ENCODE results near the gene MBTPS1.

The MBTPS1 gene

DNA sequence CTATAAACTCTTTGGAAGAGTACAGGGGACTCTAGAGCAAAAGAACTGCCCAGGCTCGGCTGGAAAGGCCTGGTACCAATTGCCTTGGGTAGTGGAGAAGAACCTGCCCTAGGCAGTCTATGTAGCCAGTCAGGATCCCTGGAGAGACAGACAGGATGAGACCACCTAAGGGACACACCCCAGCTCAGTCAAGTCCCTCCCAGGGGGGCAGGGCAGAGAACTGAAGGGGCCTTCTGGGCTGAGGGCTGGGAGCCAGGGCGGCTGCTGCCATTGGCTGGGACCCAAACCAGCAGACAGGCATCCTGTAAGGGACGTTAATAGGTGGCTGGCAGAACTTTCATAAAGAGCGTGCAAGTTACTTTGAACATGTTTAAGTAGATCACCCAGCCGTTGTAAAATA, 61.4 kb downstream of the MBTPS1 start:
- H3K4me3 ChIP-seq (ENCODE audit: low read depth, low read length), result no peak overlapping the region

DNA sequence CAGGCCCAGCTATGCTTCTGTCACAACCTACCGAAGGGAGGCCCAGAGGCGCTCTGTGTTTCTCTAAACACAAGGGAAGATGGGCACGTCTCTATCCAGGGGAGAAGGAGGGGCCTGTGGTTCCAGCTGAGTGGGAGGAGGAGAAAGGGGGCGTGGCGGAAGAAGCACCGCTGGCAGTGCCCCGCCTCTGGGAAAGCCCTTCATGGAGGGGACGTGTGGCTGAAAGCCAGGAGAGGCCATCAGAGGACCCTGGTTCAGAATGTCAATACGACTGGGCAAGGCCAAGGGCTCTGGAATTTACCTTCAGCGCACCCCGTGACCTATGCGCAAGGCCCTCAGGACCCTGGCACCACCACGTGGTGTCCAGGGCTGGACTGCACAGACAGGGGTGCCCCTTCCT, 61.8 kb downstream of the MBTPS1 start:
- H3K4me3 ChIP-seq (ENCODE audit: low read depth, low read length), result no peak overlapping the region

DNA sequence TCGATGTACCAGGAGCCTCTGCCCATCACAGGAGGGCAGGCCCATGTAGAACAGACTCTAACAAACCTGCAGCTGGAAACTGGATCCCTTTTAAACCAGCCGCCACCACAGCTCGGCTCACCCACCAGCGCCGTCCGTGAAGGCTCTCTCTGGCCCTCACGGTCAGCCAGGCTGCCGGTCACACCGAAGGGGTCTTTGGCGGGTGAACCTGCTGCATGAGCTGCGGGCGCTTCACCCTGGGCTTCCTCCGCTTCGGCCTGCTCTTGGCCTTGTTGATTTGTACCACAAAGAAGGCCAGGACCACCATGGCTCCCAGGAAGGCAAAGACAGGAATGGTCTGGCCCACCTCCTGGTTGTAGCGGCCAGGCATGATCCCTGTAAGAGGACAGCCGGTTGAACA, 62.5 kb downstream of the MBTPS1 start:
- H3K4me3 ChIP-seq (ENCODE audit: low read depth, low read length), result no peak overlapping the region

GRCh38 chr16:84053237-84053636, 63.5 kb downstream of the MBTPS1 start:
- H3K4me3 ChIP-seq (ENCODE audit: low read depth, low read length), result no peak overlapping the region

DNA sequence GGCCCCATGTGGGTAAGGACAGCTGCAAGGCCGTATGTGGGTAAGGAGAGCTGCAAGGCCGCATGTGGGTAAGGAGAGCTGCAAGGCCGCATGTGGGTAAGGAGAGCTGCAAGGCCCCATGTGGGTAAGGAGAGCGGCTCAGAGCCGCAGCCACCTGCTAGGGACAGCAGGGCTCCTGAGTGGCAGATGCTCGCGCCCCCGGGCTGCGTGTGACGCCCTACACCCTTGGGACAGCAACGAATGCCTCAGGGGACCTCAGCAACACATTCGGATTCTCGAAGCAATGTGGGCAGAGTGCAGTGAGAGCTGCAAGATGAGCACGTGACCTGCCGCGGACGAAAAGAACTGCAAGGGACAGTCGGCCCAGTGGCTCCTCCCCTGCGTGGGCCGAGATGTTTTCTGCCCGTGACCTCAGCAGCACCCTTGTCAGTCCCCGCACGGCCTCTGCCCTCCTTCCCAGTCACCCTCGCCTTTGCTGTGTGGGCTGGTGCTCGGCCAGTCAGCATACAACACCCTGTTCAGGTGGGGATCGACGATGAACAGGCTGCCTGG, 64.6 kb downstream of the MBTPS1 start:
- H3K4me3 ChIP-seq (ENCODE audit: low read depth, low read length), result no peak overlapping the region

DNA sequence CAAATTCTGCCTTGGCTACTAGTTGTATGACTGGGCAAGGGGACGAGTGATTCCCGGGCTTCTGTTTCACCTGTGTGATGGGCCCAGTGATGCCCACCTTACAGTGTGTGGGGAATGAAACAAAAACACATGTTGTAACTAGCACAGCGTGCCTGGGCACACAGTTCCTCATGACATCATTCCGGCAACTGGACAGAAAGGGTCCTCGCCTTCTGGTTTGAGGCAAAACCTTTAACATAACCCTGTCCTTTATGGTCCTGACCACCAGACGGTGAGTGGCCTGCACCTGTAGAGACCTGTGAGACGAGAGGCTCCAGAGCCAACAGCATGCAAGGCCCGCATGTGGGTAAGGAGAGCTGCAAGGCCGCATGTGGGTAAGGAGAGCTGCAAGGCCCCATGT, 66.4 kb downstream of the MBTPS1 start:
- H3K4me3 ChIP-seq (ENCODE audit: low read depth, low read length), result no peak overlapping the region

- H3K4me3 ChIP-seq (ENCODE audit: low read depth, low read length), result no peak overlapping the region
Observed at GRCh38 chr16:84049403-84050060, 67.2 kb downstream of the MBTPS1 start.

GRCh38 chr16:84048871-84049270, 67.9 kb downstream of the MBTPS1 start:
- no peak overlapping the region for H3K4me3 ChIP-seq (ENCODE audit: low read depth, low read length)

DNA sequence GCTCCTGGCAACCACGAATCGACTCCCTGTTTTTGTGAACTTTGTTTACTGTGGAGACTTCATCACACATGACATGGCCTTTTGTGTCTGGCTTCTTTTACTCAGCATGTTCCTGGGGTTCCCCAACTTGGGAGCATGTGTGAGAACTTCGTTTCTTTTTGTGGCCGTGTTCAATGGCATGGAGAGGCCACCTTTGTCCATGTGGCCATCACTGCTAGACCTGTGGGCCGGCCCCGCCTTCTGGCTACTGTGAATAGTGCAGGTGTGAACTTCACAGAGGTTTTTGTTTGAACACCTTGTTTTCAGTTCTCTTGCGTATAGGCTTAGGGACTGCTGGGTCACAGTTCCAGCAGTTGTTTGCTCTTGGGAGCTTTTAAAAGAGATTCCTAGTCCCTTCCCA, 68.5 kb downstream of the MBTPS1 start:
- H3K4me3 ChIP-seq (ENCODE audit: low read depth, low read length), result no peak overlapping the region

DNA sequence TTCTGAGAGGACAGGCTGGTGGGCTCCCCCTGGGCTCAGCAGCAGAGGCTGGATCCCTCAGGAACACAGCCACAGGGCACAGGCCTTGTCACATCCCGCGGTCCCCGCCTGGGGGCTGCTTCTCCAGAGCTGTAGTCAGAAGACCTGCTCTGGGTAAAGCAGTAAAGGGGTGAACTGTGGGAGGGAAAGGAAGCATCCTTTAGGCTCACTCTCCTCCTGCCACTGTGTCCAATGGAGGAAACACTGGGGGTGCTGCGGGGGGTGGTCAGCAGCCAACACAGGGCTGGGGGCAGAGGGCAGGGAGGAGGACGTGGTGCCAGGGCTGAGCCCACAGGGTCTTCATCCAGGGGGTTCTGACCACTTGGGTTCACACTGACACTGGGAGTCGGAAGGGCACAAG, 69.1 kb downstream of the MBTPS1 start:
- no peak overlapping the region for H3K4me3 ChIP-seq (ENCODE audit: low read depth, low read length)

DNA sequence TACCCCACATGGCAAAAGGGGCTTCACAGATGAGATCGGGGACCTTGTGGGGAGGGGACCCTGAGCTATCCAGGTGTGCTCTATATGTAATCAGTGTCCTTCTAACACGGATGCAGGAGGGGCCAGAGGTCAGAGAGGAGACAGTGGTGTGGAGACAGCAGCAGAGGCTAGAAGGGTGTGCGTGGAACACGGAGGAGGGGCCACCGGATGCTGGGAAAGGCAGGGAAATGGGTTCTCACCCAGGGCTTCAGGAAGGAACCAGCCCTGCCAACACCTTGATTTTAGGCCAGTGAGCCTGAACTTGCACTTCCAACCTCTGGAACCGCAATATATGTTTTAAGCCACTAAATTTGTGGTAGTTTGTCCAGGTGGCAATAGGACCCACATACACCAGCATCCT, 69.5 kb downstream of the MBTPS1 start:
- no peak overlapping the region for H3K4me3 ChIP-seq (ENCODE audit: low read depth, low read length)

DNA sequence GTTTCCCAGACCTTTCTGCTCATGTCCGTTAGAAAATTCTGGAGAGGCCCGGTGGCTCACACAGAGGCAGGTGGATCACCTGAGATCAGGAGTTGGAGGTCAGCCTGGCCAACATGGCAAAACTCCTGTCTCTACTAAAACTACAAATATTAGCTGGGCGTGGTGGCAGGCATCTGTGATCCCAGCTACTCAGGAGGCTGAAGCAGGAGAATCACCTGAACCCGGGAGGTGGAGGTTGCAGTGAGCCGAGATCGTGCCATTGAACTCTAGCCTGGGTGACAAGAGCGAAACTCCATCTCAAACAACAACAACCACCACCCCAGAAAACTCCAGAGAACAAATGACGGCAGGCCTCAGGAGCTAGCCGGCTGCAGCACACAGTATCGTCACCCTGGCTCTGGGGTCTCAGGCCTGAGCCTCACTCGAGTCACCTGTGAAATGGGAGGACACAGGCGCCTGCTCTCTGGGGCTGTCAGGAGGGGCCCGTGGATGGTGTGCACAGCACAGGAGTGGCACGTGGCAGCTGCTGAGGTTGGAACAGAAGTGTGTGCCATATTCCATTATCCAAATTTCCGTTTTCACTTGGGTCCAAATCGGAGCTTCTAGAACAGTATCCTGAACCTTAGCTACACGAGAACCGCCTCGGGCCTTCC, 70.8 kb downstream of the MBTPS1 start:
- no peak overlapping the region for H3K4me3 ChIP-seq (ENCODE audit: low read depth, low read length)

DNA sequence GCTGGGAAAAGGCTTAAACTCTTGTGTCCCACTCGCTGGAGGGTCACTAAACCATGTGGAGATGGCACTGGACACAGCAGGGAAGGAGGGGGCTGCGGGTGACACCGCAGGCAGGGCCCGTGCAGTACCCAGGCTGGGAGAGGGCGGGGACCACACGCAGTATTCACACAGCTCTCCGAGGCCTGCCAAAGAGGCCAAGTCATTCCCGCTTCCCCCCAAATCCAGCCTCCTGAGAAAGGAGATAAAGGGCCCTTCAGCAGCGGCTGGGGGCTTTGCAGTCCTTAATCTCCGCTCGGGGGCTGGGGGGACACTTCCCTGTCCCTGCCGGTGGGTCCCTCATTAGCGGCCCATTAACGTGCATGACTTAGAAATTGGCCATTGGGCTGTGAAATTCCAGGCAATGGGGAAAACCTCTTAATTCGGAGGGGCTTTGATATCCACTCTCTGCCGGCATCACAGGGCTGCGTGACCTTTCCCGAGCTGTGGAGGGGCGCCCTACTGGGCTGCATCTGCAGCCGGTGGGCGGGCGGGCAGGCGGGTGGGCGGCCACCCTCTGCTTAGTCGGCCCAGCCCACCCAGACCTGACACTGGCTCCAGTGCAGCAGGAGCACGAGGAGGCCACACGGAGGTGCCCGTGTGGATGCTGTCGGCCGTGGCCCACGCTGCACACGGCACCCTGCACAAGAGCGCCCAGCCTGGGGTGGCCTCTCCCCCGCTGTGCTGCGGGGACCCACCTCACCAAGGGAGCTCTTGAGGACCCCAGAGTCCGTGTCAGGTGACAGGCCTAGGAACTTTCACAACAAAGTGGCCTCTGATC, 71.5 kb downstream of the MBTPS1 start:
- H3K4me3 ChIP-seq (ENCODE audit: low read depth, low read length), result no peak overlapping the region

DNA sequence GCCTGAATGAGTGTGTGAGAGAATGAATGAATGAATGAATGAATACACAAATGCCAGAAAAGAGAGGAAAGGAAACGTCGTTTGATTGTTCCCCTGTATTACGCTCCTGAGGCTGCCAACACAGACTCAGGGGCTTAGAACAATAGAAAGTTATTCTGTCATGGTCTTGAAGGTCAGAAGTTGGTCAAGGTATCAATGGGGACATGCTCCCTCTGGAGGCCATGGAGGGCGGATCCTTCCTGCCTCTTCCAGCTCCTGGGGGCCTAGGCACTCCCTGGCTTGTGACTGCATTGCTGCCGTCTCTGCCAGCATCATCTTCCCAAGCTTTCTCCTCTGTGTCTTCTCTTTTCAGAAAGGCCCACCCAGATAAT, 72.6 kb downstream of the MBTPS1 start:
- H3K4me3 ChIP-seq (ENCODE audit: low read depth, low read length), result no peak overlapping the region

GRCh38 chr16:84043486-84044117, 73.1 kb downstream of the MBTPS1 start:
- no peak overlapping the region for H3K4me3 ChIP-seq (ENCODE audit: low read depth, low read length)

- no peak overlapping the region for H3K4me3 ChIP-seq (ENCODE audit: low read depth, low read length)
Observed at GRCh38 chr16:84042879-84043485, 73.8 kb downstream of the MBTPS1 start.

DNA sequence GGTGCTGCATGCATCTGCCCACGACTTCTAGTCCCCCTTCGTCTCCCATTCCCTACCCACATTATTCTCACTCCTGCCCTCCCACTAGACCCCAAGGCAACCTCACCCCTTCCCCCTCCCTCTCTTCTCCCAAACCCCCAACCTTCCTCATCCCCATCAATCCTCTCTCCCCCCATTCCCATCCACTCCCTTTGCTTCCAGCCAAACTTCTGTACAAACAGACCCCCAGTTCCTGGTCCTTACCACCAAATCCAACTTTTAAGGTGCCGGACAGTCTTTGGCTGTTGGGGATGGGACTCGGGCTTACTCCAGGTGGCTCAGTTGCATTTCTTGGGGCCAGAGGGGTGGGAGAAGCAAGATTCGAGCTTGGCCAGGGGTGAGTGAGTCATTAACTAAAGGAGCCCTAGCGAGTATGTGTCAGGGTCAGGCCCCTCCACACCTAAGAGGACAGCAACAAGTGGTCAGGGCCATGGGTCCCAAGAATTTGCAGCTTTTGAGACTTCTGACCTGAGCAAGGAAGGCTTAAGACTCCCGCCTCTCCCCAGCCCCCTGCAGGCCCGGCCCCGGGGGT, 74.3 kb downstream of the MBTPS1 start, which contains the start of gene SLC38A8:
TSS of gene SLC38A8 (minus strand) at position 488 of the 571 bp plus-strand sequence. CDS start 638 bp downstream, outside the sequence.
- no peak within 1 kb of the TSS for H3K4me3 ChIP-seq (ENCODE audit: low read depth, low read length)

- no peak overlapping the region for H3K4me3 ChIP-seq (ENCODE audit: low read depth, low read length)
Observed at GRCh38 chr16:84041881-84042280, 74.9 kb downstream of the MBTPS1 start.

GRCh38 chr16:84040823-84041820, 75.6 kb downstream of the MBTPS1 start:
- H3K4me3 ChIP-seq (ENCODE audit: low read depth, low read length), result no peak overlapping the region

Data from iPS-11a (cell line).